HG02610 (cell line): Measurements from ENCODE around the gene WDR89.
"Not testable (repeated sequence)": the region's sequence is repeated elsewhere in the genome, so short reads cannot be mapped to it uniquely, and the experiment has no call there.

Experiments
- ATAC-seq: cut with Tn5 transposase; IDR thresholded peaks from one replicate; pipeline ENCODE4 v1.9.1; 2021; ENCODE audit warnings: mild to moderate bottlenecking, moderate library complexity; ENCODE audit not compliant: unreplicated experiment

WDR89 gene

DNA sequence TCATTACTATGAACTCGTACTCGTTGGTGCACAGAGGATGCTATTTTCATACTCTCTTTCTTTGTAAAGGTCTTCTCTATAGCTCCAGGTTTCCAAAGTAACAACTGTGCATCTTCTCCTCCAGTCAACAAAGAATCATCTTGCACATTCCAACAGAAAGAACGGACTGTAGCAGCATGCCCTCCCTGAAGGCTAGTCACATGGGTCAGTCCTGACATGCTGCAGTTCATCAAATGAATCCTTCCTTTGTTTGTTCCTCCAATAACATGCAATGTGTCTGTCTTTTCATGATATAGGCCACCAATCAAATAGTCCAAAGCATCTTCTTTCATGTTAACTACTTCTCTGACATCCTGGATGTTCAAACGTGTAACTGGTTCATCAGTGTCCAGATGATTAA lies 42.9 kb downstream of the WDR89 start:
- ATAC-seq: no peak

DNA sequence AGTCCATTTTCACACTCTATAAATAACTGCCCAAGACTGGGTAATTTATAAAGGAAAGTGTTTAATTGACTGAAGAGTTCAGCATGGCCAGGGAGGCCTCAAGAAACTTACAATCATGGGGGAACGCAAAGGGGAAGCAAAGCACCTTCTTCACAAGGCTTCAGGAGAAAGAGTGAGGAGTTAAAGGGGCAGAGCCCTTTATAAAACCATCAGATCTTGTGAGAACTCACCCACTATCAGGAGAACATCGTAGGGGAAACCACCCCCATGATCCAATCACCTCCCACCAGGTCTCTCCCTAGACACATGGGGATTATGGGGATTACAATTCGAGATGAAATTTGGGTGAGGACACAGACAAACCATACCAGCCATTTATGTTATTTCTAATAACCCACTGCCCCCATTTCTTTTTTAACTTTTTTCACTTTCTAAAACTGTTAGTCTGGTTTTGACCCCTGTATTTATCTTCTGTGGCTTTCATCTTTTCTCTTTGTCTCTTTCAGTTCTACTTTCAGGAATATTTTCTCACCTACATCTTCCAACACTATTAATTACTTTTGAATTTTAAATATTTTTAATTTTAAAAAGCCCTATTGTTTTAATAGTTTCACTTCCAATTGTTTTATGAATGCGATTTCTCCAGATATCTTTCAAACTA lies 44.5 kb downstream of the WDR89 start:
- no peak for ATAC-seq

DNA sequence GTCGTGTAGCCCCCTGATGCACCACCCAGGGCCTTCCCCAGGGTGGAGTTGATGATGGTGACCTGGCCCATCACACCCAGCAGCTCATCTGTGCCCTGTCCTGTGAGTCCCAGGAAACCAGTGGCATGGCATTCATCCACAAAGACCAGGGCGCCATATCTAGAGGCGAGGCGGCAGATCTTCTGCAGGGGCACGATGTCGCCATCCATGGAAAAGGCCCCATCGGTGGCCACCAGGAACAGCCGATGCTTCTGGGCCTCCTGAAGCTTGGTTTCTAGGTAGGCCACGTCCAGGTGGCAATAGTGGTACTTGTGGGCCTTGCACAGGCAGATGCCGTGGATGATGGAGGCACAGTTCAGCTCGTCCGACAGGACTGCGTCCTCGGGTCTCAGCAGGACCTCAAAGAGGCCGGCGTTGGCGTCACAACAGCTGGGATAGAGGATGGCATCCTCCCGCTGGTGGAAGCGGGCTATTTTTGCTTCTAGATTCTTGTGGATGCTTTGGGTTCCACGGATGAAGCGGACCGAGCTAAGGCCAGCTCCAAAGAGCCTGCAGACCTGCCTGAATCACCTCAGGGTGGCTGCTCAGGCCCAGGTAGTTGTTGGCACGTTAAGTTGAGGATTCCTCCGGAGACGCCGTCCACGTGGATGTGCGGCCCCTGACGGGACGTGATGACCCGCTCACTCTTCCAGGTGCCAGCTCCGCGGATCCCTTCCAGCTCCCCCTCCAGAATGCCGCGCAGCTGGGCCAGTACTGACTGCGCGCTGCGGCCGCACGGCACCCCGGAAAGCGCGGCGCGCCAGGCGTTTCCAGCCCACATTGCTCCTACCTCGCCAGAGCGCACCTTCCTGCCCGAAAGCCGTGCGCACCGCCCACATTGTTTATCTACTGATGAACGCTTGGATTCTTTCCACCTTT lies 47.0 kb downstream of the WDR89 start:
- no peak for ATAC-seq

DNA sequence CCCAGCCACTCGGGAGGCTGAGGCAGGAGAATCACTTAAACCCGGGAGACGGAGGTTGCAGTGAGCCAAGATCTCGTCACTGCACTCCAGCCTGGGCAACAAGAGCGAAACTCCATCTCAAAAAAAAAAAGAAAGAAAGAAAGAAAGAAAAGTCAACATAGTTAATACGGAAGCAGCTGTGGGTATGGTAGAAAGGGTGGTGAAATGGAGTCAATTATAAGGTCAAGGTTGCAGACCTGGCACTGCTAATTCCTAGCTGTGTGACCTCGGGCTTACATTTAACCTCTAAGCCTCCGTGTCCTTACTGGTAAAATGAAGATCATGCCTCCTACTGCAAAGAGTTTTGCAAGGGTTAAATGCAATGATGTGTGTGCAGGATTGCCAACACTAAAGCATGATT lies 58.6 kb downstream of the WDR89 start:
- not testable (repeated sequence) for ATAC-seq

DNA sequence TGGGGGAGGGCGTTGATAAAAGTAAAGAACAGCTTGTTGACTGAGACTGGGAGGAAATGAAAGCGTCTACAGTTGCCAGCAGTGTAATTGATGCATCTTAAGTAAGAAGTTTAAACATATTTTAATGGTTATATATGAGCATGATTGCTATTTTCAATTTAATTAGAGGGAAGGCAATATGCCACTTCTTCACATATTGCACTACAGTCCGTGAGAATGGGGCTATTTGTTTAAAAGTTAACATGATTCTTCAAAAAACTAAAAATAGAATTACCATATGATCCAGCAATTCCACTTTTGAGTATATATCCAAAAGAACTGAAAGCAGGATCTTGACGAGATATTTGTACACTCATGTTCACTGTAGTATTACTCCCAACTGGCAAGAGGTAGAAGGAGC lies 60.2 kb downstream of the WDR89 start:
- ATAC-seq: no peak

DNA sequence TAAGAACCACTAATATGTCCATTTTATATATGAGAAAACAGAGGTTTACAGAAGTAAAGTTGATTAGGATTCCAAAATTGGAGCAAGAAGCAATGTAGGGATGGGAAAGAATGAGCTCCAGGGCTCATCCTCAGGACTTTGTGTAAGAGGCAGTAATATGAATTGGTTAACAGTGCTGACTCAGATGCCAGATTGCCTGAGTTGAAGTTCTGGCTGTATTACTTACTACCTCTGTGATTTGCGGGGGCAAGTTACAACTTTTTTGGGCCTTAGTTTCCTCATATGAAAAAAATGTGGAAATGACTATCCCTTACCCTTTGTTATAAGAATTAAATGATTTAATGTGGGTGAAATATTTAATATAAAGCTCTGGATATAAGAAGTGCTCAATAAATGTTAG lies 63.4 kb downstream of the WDR89 start:
- no peak for ATAC-seq

DNA sequence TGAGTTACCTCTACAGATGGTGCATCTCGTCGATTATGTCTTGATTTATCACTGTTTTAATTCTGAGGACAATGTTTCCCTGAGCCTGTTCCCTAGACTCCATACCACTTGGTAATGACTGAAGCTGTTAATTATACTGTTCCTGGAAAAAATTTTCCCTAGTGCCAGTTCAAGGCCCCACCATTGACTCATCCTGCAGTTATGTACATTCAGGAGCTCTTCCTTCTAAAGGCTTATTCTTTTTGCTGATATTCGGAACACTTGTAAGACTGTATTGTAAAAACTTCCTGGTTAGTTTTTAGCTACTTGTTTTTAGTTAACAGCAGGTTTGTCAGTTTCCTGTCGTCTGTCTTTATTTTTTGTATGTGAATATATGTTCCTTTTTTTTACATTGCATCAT lies 68.1 kb downstream of the WDR89 start:
- ATAC-seq: no peak

DNA sequence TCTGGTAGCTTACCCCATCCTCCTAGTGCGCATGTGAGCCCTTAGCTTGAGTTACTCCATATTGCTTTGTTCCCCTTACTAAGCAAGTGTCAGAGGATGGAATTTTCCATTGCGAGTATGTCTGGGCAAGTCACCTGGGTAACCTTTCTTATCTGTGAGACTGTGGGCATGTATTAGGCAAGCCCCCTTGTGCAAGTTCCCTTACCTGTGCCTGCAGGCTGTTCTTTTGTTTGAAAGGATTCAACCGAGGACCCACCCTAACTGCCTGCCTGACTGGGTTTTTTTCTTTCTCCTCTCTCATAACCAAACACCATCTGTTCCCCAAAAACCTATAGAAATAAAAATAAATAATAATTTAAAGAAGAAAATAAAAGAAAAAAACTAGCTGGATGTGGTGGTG lies 76.2 kb downstream of the WDR89 start:
- no peak for ATAC-seq

DNA sequence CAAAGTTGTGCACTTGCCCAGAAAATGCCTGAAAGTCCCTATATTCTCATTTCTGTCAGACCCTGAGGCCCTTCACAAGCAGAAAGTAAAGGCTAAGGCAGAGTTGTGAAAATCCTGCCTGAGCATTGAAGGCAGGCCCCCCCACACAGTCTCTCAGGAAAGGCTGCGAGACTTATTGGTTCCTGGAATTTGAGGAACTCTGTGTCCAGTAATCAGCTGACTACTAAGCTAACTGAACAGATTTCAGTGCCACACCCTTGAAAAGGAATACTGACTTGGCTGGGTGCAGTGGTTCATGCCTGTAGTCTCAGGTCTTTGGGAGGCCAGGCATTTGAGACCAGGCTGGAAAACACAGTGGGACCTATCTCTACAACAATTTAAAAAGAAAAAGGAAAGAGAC lies 77.4 kb downstream of the WDR89 start:
- no peak for ATAC-seq

DNA sequence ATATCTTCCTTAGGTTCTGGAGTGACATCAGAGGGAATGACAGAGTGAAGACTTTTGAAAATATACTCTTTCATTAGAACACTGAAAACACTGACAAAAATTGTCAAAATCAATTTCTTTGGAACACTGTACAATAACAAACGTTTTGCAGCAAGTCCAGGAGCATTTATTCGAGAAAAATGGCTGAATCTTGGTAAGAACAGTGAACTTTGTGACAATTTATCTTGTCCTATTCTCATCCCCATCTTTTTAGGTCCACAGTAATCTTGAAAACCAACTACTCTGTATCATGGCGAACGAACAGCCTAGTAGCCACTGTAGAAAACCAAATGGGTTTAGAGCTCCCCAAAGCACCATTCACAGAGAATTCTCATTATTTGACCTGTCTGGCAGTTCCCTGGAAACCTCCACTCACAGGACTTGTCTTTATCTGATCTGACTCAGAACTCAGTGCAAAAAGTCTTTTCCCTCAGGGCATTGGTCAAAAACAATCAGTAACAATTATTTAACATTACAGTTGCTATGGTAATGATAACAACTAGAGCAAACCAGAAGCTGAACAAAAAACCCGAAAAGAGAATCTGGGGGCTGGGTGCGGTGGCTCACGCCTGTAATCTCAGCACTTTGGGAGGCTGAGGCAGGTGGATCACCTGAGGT lies 78.2 kb downstream of the WDR89 start:
- ATAC-seq: no peak

DNA sequence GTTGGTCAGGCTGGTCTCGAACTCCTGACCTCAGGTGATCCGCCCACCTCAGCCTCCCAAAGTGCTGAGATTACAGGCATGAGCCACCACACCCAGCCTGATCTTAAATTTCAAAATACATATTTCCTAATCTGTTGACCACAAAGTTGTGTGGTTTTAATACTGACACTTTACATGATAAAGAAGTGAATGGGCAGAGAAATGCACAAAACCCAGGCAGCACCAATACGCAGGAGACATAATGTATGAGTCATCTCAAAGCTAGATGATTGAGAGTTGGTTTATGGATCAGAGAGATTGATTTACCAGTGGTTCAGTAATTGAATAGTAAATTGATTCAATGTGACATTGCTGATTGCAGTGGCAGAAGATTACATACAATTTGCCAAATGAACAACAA lies 79.3 kb downstream of the WDR89 start:
- no peak for ATAC-seq

DNA sequence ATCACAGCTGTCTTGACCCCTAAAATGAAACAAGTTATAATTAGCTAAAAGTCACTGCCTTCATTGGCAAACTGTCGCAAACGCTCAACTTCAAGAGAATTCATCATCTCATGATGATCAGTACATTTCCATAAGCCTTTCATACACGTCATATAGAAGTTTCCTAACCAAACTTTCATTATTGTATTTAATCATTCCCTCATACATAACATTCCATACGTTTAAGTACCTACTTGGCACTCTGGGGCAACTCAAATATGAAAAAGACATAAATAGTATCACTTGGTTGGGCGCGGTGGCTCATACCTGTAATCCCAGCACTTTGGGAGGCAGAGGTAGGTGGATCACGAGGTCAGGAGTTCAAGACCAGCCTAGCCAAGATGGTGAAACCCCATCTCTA lies 86.1 kb downstream of the WDR89 start:
- ATAC-seq: no peak

DNA sequence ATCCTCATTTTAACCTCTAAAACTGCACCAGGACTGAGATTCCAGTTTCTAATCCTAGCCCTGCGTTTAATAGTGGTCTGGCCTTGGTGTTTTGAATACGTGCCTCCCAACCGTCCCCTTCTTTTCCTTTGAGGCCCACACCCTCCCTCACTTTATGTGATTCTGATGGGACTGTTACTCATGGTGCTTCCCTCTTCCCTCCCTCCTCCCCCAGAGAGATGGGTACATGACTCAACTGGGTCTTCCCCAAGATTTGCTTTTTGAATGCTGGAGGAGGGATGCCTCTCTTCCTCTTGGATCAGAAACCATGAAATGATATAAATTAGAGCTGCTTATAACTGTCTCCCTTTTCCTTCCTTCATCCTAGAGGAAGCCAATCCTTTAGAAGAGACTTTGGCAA lies 90.3 kb downstream of the WDR89 start:
- ATAC-seq: peak; percentile 77

DNA sequence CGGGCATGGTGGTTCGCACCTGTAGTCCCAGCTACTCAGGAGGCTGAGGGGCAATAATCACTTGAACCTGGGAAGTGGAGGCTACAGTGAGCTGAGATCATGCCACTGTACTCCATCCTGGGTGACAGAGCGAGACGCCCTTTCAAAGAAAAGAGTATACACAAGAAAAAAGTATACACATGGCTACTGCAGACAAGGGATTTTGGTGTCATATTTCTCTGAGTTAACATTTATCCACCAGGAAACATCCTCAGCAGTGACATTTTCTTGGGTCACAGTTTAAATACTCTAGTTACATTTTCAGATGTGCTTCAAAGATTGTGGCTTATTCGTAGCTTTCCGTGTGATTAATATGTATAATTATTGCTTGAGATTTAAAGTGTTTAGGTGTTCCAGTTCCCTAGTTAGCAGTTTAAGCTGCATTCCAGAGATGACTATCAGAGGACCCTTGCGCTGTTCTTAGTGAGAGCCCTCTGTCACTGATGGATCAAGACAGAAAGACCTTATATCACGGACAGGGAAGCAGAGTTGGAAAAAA lies 93.8 kb downstream of the WDR89 start:
- no peak for ATAC-seq
